H9 (cell line): ENCODE measurements around the gene MRI1. TPM values are rescaled to one million over a fixed set of nuclear protein-coding genes. Genes with fewer than 3 reads are reported as not detected.

Experiments used
- DNase-seq: peaks from one replicate; pipeline ENCODE4 v3.0.0-alpha.2; 2017
- H2AFZ ChIP-seq: one replicate; pipeline ENCODE4 v1.6.1; 2013; ENCODE audit warnings: mild to moderate bottlenecking, low read length, control low read depth, moderate library complexity
- H2AK5ac ChIP-seq: 2 replicates; pipeline ENCODE4 v1.6.1; 2013; ENCODE audit warnings: low read length, control low read depth, mixed read lengths; ENCODE audit not compliant: insufficient read length
- H2BK120ac ChIP-seq: one replicate; pipeline ENCODE4 v1.6.1; 2013; ENCODE audit warnings: low read depth, mild to moderate bottlenecking, low read length, control low read depth, inconsistent platforms; ENCODE audit not compliant: poor library complexity, severe bottlenecking
- H2BK12ac ChIP-seq: 2 replicates; pipeline ENCODE4 v1.6.1; 2013; ENCODE audit warnings: low read length, control low read depth, mixed read lengths, low read depth; ENCODE audit not compliant: insufficient read length
- H2BK15ac ChIP-seq: 2 replicates; pipeline ENCODE4 v1.6.1; 2013; ENCODE audit warnings: low read depth, low read length, control low read depth
- H2BK20ac ChIP-seq: one replicate; pipeline ENCODE4 v1.6.1; 2013; ENCODE audit warnings: low read depth, mild to moderate bottlenecking, low read length, control low read depth, inconsistent platforms; ENCODE audit not compliant: poor library complexity, severe bottlenecking
- H2BK5ac ChIP-seq: 2 replicates; pipeline ENCODE4 v1.6.1; 2013; ENCODE audit warnings: low read length, control low read depth, mixed read lengths; ENCODE audit not compliant: insufficient read length
- H3K14ac ChIP-seq: 2 replicates; pipeline ENCODE4 v1.6.1; 2013; ENCODE audit warnings: low read length, control low read depth; ENCODE audit not compliant: insufficient read depth
- H3K18ac ChIP-seq: 2 replicates; pipeline ENCODE4 v1.6.1; 2013; ENCODE audit warnings: low read depth, mild to moderate bottlenecking, mixed read lengths, low read length, control low read depth; ENCODE audit not compliant: insufficient read length
- H3K23ac ChIP-seq: 2 replicates; pipeline ENCODE4 v1.6.1; 2013; ENCODE audit warnings: low read length, control low read depth, mixed read lengths, low read depth; ENCODE audit not compliant: insufficient read length
- H3K23me2 ChIP-seq: 2 replicates; pipeline ENCODE4 v1.6.1; 2013; ENCODE audit warnings: low read depth, mild to moderate bottlenecking, mixed read lengths, low read length, control low read depth; ENCODE audit not compliant: insufficient read length, poor library complexity, severe bottlenecking
- H3K27ac ChIP-seq: 2 replicates; pipeline ENCODE4 v1.5.1; 2013; ENCODE audit warnings: low read length, control low read depth, mixed read lengths, low read depth; ENCODE audit not compliant: insufficient read length
- H3K27me3 ChIP-seq: 2 replicates; pipeline ENCODE4 v1.6.1; 2013; ENCODE audit warnings: low read length, control low read depth, inconsistent platforms; ENCODE audit not compliant: insufficient read depth
- H3K4ac ChIP-seq: 2 replicates; pipeline ENCODE4 v1.6.1; 2013; ENCODE audit warnings: low read depth, mild to moderate bottlenecking, control low read depth, inconsistent platforms, low read length, moderate library complexity
- H3K4me1 ChIP-seq: 2 replicates; pipeline ENCODE4 v1.6.1; 2013; ENCODE audit warnings: low read length, control low read depth, inconsistent platforms; ENCODE audit not compliant: insufficient read depth
- H3K4me2 ChIP-seq: 2 replicates; pipeline ENCODE4 v1.6.1; 2013; ENCODE audit warnings: low read length, control low read depth, mixed read lengths; ENCODE audit not compliant: insufficient read length, insufficient read depth
- H3K56ac ChIP-seq: 2 replicates; pipeline ENCODE4 v1.6.1; 2013; ENCODE audit warnings: low read depth, mild to moderate bottlenecking, mixed read lengths, low read length, control low read depth; ENCODE audit not compliant: insufficient read length
- H3K79me1 ChIP-seq: 2 replicates; pipeline ENCODE4 v1.6.1; 2013; ENCODE audit warnings: low read depth, mild to moderate bottlenecking, moderate library complexity, low read length, control low read depth, inconsistent platforms; ENCODE audit not compliant: insufficient read depth, poor library complexity, severe bottlenecking
- H3K79me2 ChIP-seq: 2 replicates; pipeline ENCODE4 v1.6.1; 2013; ENCODE audit warnings: low read length, control low read depth, inconsistent platforms; ENCODE audit not compliant: insufficient read depth
- H3K9ac ChIP-seq: 2 replicates; pipeline ENCODE4 v1.6.1; 2013; ENCODE audit warnings: low read length, control low read depth, mixed read lengths; ENCODE audit not compliant: insufficient read length; ENCODE audit errors: extremely low read depth
- H3K9me3 ChIP-seq: one replicate; pipeline ENCODE4 v1.6.1; 2013; ENCODE audit warnings: low read depth, low read length, inconsistent platforms; ENCODE audit not compliant: control insufficient read depth
- H3T11ph ChIP-seq: one replicate; pipeline ENCODE4 v1.6.1; 2013; ENCODE audit warnings: mild to moderate bottlenecking, low read length, control low read depth, inconsistent platforms
- H4K20me1 ChIP-seq: one replicate; pipeline ENCODE4 v1.6.1; 2013; ENCODE audit not compliant: control insufficient read depth, insufficient read length, insufficient read depth
- H4K5ac ChIP-seq: 2 replicates; pipeline ENCODE4 v1.6.1; 2013; ENCODE audit warnings: low read depth, mild to moderate bottlenecking, mixed read lengths, low read length, control low read depth; ENCODE audit not compliant: insufficient read length
- H4K8ac ChIP-seq: replicated peaks from 2 replicates; pipeline ENCODE4 v1.6.1; 2013; ENCODE audit warnings: low read length, control low read depth, mixed read lengths, low read depth; ENCODE audit not compliant: insufficient read length
- H4K91ac ChIP-seq: 2 replicates; pipeline ENCODE4 v1.6.1; 2013; ENCODE audit warnings: low read depth, mild to moderate bottlenecking, moderate library complexity, mixed read lengths, low read length, control low read depth; ENCODE audit not compliant: insufficient read length
- H3K27ac Mint-ChIP-seq, 3 experiments: 2 replicates in 2 of 3; 3 replicates in 1 of 3; pipeline ENCODE4 v1.8.0; 2020 to 2021; ENCODE audit warnings: mixed read lengths in 3 of 3, mild to moderate bottlenecking in 1 of 3, moderate library complexity in 1 of 3
- H3K27me3 Mint-ChIP-seq: 2 replicates; pipeline ENCODE4 v1.8.0; 2021; ENCODE audit warnings: low read depth, mild to moderate bottlenecking, moderate library complexity, mixed read lengths
- H3K36me3 Mint-ChIP-seq, 3 experiments: 2 replicates in 2 of 3; 3 replicates in 1 of 3; pipeline ENCODE4 v1.8.0; 2020 to 2021; ENCODE audit warnings: low read depth in 3 of 3, mixed read lengths in 3 of 3; ENCODE audit not compliant: insufficient read depth in 1 of 3
- H3K4me1 Mint-ChIP-seq, 2 experiments: 2 replicates each; pipeline ENCODE4 v1.8.0; 2020; ENCODE audit warnings: mixed read lengths in 2 of 2
- H3K4me3 Mint-ChIP-seq, 2 experiments: 2 replicates in 1 of 2; 3 replicates in 1 of 2; pipeline ENCODE4 v1.8.0; 2020 to 2021; ENCODE audit warnings: mild to moderate bottlenecking in 2 of 2, mixed read lengths in 2 of 2, moderate library complexity in 1 of 2
- H3K9me3 Mint-ChIP-seq, 2 experiments: 2 replicates in 1 of 2; 3 replicates in 1 of 2; pipeline ENCODE4 v1.8.0; 2020; ENCODE audit warnings: mild to moderate bottlenecking in 2 of 2, mixed read lengths in 2 of 2, moderate library complexity in 1 of 2
- CTCF ChIP-seq: fragments of 200-600 bp; sonication (generic); conservative IDR thresholded peaks from 3 replicates; pipeline ENCODE4 v1.8.0; 2021; ENCODE audit warnings: antibody characterized with exemption, mild to moderate bottlenecking
- WGBS: extraction: QIAGEN DNeasy Blood & Tissue Kit; methylation state at CpG from one replicate; pipeline ENCODE4 v1.1.7; 2013; ENCODE audit warnings: missing lambda C conversion rate, low lambda C conversion rate, mixed read lengths; ENCODE audit not compliant: insufficient read length; ENCODE audit errors: extremely low coverage; 5-methylcytosine and 5-hydroxymethylcytosine counted together
- total RNA-seq: library from RNA; stranded (reverse); gene quantifications from 2 replicates; pipeline ENCODE4 v1.2.1, GENCODE V29; 2021

Gene MRI1
- total RNA-seq, 1 experiment from 2014 or later: 19.5 TPM

GRCh38 chr19:13821292-13821691 is 57.0 kb downstream of the MRI1 start:
- no peak overlapping the region for H2AK5ac ChIP-seq
- H3T11ph ChIP-seq: no peak overlapping the region
- no peak overlapping the region for H3K4ac ChIP-seq
- TF ChIP-seq CTCF: no peak
- no peaks in the 10 kb centered on the region for H3K27me3 ChIP-seq
- H4K5ac ChIP-seq: no peak overlapping the region
- no peaks in the 10 kb centered on the region for H3K79me2 ChIP-seq
- no peak overlapping the region for H3K4me2 ChIP-seq
- H3K23me2 ChIP-seq: peaks cover 4% of the 10 kb centered on the region
- H3K18ac ChIP-seq: no peak overlapping the region
- no peak overlapping the region for H2BK15ac ChIP-seq
- no peak overlapping the region for H3K23ac ChIP-seq
- Mint-ChIP-seq H3K36me3 (peaks cover 24 to 65% (median 36%) of the 10 kb centered on the region in 3 experiments), H3K27ac (no peak overlapping the region), H3K27me3 (no peaks in the 10 kb centered on the region), H3K4me3 (no peak overlapping the region), H3K4me1 (peaks cover 9 to 17% of the 10 kb centered on the region in 2 experiments), H3K9me3 (no peaks in the 10 kb centered on the region)
- no peak overlapping the region for H4K8ac ChIP-seq
- H2BK12ac ChIP-seq: no peak overlapping the region
- no peaks in the 10 kb centered on the region for H4K20me1 ChIP-seq
- no peaks in the 10 kb centered on the region for H3K9me3 ChIP-seq
- no peak overlapping the region for H3K56ac ChIP-seq
- H3K79me1 ChIP-seq: no peaks in the 10 kb centered on the region
- H2BK120ac ChIP-seq: no peak overlapping the region
- H3K27ac ChIP-seq: no peak overlapping the region
- WGBS: no CpG with 5 or more reads among the region's 2 CpGs
- H3K4me1 ChIP-seq: no peaks in the 10 kb centered on the region
- H2BK5ac ChIP-seq: no peak overlapping the region
- H2AFZ ChIP-seq: no peak overlapping the region
- no peak for DNase-seq
- H4K91ac ChIP-seq: no peak overlapping the region
- no peak overlapping the region for H3K14ac ChIP-seq
- H2BK20ac ChIP-seq: no peak overlapping the region
- no peak overlapping the region for H3K9ac ChIP-seq
